ENCODE data around the gene ZSCAN25. TPM values are rescaled to one million over a fixed set of nuclear protein-coding genes. Genes with fewer than 3 reads are reported as not detected.

ZSCAN25 gene
- total RNA-seq, 1 donor from 2014 or later = 10.3 TPM

DNA sequence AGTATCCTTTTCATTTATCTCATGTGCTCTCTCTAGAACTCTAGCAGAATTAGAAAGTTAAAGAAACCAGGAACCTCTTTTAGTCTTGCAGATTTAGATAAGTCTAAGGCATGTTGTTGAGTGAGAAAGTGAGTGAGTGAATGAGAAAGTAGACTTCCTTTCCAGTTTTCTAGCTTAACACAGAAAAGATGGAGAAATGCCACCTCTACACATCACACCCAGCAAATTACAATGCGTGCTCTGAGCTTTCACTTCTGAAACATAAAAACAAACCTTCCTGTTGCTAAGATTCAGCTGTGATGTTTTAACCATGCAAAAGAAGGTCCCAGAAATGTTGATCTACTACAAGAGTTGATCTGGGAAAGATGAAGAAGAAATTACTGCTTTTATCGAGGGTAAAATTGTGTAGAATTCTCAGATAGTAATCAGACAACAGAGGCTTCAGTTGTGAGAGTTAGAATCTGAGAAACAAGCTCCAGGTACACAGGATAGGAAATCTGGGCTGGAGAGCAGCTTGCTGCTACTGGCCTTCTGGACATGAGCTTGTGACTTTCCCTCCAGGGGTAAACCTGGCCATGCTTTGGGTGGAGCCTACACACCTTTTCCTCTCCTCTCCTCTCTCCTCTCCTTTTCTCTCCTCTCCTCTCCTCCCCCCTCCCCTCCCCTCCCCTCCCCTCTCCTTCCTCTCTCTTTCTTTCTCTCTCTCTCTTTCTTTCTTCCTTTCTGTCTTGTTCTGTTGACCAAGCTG lies 58.4 kb downstream of the ZSCAN25 start:
- H3K9me3 ChIP-seq = no peaks in the 10 kb centered on the region
- TF ChIP-seq, protein P1, sequence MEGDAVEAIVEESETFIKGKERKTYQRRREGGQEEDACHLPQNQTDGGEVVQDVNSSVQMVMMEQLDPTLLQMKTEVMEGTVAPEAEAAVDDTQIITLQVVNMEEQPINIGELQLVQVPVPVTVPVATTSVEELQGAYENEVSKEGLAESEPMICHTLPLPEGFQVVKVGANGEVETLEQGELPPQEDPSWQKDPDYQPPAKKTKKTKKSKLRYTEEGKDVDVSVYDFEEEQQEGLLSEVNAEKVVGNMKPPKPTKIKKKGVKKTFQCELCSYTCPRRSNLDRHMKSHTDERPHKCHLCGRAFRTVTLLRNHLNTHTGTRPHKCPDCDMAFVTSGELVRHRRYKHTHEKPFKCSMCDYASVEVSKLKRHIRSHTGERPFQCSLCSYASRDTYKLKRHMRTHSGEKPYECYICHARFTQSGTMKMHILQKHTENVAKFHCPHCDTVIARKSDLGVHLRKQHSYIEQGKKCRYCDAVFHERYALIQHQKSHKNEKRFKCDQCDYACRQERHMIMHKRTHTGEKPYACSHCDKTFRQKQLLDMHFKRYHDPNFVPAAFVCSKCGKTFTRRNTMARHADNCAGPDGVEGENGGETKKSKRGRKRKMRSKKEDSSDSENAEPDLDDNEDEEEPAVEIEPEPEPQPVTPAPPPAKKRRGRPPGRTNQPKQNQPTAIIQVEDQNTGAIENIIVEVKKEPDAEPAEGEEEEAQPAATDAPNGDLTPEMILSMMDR (IDR thresholded peaks at IDR 0.05) = no peak
- no peaks in the 10 kb centered on the region for H3K36me3 ChIP-seq
- H3K27ac ChIP-seq = no peak overlapping the region
- H3K4me3 ChIP-seq = no peak overlapping the region
- H3K27me3 ChIP-seq = no peaks in the 10 kb centered on the region
- intact Hi-C loops (cut with DNase I) = no loop called here
- DNase-seq (ENCODE audit: low spot score in 2 of 2) = no peak
- no peaks in the 10 kb centered on the region for H3K4me1 ChIP-seq

DNA sequence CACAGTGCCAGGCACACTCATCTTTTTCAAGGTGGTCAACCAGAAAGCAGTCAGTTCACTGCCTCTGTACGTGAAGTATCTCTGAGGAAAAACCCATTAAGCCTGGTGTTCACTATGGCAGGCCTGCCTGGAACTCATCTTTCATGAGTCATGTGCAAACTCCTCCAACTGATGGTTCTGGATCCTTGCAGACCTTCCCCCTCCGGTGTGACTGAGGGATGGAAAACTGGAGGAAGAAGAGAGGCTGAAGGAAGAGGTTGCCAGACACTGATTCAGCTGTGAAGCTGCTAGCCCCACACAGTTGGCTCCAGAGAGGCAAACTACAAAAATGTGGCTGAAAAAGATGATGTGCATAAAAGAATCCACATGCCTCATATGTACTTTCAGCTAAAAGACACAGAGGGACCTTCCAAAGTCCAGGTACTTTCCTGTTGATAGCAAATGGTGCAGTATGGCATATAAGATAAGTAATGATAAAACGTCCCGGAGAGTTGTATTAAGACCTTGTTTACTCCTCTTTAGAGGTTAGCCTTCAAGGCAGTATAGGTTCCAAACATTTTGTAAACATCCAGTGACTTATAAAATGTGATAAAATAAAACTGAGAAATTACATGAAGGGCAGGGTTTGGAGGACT lies 60.4 kb downstream of the ZSCAN25 start:
- Histone ChIP-seq H3K4me1 (no peaks in the 10 kb centered on the region), H3K27me3 (no peaks in the 10 kb centered on the region), H3K9me3 (peaks cover 0 to 3% of the 10 kb centered on the region in 2 donors), H3K27ac (no peak overlapping the region), H3K36me3 (no peaks in the 10 kb centered on the region), H3K4me3 (no peak overlapping the region)
- TF ChIP-seq, protein P1 (IDR thresholded peaks at IDR 0.05) = no peak
- intact Hi-C loops (cut with DNase I) = no loop called here
- no peak for DNase-seq (ENCODE audit: low spot score in 2 of 2)

DNA sequence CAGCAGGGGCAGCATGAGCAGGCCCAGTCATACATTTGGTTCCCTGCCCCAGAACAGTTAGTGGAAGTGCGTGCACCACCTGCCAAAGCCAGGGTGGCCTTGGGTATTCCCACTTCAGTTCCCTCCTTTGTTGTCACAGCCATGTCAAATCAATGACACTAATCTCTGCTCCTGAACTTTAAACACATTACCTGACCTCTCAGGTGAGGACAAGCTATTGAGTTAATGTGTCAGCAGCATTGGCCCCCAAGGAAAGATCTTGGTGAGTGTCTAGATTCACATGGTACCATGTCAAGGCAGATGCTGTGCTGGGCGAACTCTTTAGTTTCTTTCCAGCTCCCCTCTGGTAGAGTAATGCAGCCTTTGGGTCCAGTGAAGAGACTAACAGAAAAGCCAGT lies 60.9 kb downstream of the ZSCAN25 start:
- Histone ChIP-seq H3K4me3 (no peak overlapping the region), H3K27me3 (no peaks in the 10 kb centered on the region), H3K27ac (no peak overlapping the region), H3K4me1 (no peaks in the 10 kb centered on the region), H3K36me3 (no peaks in the 10 kb centered on the region), H3K9me3 (peaks cover 0 to 4% of the 10 kb centered on the region in 2 donors)
- TF ChIP-seq, protein P1 (IDR thresholded peaks at IDR 0.05) = no peak
- intact Hi-C loops (cut with DNase I) = no loop called here
- DNase-seq (ENCODE audit: low spot score in 2 of 2) = no peak

DNA sequence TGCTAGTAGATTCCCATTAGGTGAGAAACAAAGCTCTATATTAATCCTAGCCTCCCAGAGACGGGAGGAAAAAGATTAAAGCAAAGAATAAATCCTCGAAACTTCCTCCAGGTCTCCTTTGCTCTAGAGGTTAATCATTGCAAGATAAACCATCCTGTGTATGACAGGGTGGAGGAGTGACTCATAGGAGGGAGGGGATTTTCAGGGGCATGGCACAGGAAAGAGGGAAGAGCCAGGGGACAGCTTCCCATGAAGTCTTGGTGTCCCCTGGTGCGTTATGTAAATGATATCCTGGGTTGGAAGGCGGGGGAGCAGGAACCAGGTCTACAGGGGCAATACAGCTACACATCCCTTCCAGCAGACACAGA lies 62.3 kb downstream of the ZSCAN25 start:
- no peak overlapping the region for H3K27ac ChIP-seq

GRCh38 chr7:99679400-99680191 lies 62.9 kb downstream of the ZSCAN25 start, which contains the start of gene CYP3A5:
TSS of gene CYP3A5 (minus strand) at chr7:99679996. CDS start at chr7:99679896, 100 bp downstream.
- intact Hi-C loops (cut with DNase I) = no loop called here
- no peak within 1 kb of the TSS for H3K27ac ChIP-seq
- H3K27me3 ChIP-seq = no peaks in the 10 kb centered on the region
- no peaks in the 10 kb centered on the region for H3K36me3 ChIP-seq
- TF ChIP-seq, protein P1 (IDR thresholded peaks at IDR 0.05) = no peak
- H3K4me3 ChIP-seq = peak within 1 kb of the TSS in 1 of 2 donors; percentile 17
- H3K9me3 ChIP-seq = peaks cover 0 to 4% of the 10 kb centered on the region in 2 donors
- no peaks in the 10 kb centered on the region for H3K4me1 ChIP-seq
- no peak for DNase-seq (ENCODE audit: low spot score in 2 of 2)

More for the DNA sequence above, 62.3 kb downstream of the ZSCAN25 start:
- TF ChIP-seq, protein P1 (IDR thresholded peaks at IDR 0.05) = no peak
- intact Hi-C loops (cut with DNase I) = no loop called here
- peak overlapping the region in 1 of 2 donors; percentile 17 for H3K4me3 ChIP-seq
- no peak for DNase-seq (ENCODE audit: low spot score in 2 of 2)
- peaks cover 0 to 4% of the 10 kb centered on the region in 2 donors for H3K9me3 ChIP-seq
- H3K27me3 ChIP-seq = no peaks in the 10 kb centered on the region
- no peaks in the 10 kb centered on the region for H3K4me1 ChIP-seq
- H3K36me3 ChIP-seq = no peaks in the 10 kb centered on the region

Other genes starting within 250 kb of the ZSCAN25 start
- 360 TPM for gene ARPC1B, start 242.2 kb upstream of the ZSCAN25 start, total RNA-seq
- gene PDAP1, start 208.3 kb upstream of the ZSCAN25 start, total RNA-seq = 104 TPM
- 41.3 TPM for gene BUD31, start 208.0 kb upstream of the ZSCAN25 start, total RNA-seq
- gene PTCD1, start 178.1 kb upstream of the ZSCAN25 start, total RNA-seq = 2.6 TPM
- 38.0 TPM for gene CPSF4, start 178.0 kb upstream of the ZSCAN25 start, total RNA-seq
- gene ATP5MF, start 150.8 kb upstream of the ZSCAN25 start, total RNA-seq = 893 TPM
- 4.2 TPM for gene ZNF789, start 144.1 kb upstream of the ZSCAN25 start, total RNA-seq
- gene ZNF394, start 116.7 kb upstream of the ZSCAN25 start, total RNA-seq = 25.7 TPM
- 4.4 TPM for gene ZKSCAN5, start 112.3 kb upstream of the ZSCAN25 start, total RNA-seq
- 0.64 TPM for gene FAM200A, start 64.8 kb upstream of the ZSCAN25 start, total RNA-seq
- gene ZNF655, start 58.3 kb upstream of the ZSCAN25 start, total RNA-seq = 37.9 TPM
- 0.43 TPM for gene TMEM225B, start 18.7 kb upstream of the ZSCAN25 start, total RNA-seq
- gene CYP3A5, start 63.0 kb downstream of the ZSCAN25 start, total RNA-seq = 0.43 TPM
- gene CYP3A7, start 118.2 kb downstream of the ZSCAN25 start, total RNA-seq = not detected
- gene CYP3A4, start 167.2 kb downstream of the ZSCAN25 start, total RNA-seq = not detected
- not detected for gene CYP3A43, start 211.1 kb downstream of the ZSCAN25 start, total RNA-seq